22Rv1 (cell line): Measurements from ENCODE around the gene TOE1.
"Not testable (repeated sequence)": the region's sequence is repeated elsewhere in the genome, so short reads cannot be mapped to it uniquely, and the experiment has no call there.

Experiments
- H3K27ac ChIP-seq: fragments of 450-650 bp; 2 replicates; pipeline ENCODE4 v1.5.1; 2017
- ZFX ChIP-seq: fragments of 450-650 bp; IDR thresholded peaks from 2 replicates; pipeline ENCODE4 v1.6.1; 2017; ENCODE audit warnings: antibody characterized with exemption, borderline replicate concordance
- TF ChIP-seq, protein P1 (sequence below): fragments of 450-650 bp; IDR thresholded peaks from 2 replicates; pipeline ENCODE4 v1.5.1; 2017; ENCODE audit warnings: mild to moderate bottlenecking

TOE1 gene

GRCh38 chr1:45339789-45340558, at the start of gene TOE1, which contains the start of gene MUTYH:
TOE1 (plus strand) TSS chr1:45340170; CDS start chr1:45340253, 83 bp downstream.
MUTYH (minus strand) TSS chr1:45340440; CDS start chr1:45334505, 5,935 bp downstream.
- TF ChIP-seq, protein P1, sequence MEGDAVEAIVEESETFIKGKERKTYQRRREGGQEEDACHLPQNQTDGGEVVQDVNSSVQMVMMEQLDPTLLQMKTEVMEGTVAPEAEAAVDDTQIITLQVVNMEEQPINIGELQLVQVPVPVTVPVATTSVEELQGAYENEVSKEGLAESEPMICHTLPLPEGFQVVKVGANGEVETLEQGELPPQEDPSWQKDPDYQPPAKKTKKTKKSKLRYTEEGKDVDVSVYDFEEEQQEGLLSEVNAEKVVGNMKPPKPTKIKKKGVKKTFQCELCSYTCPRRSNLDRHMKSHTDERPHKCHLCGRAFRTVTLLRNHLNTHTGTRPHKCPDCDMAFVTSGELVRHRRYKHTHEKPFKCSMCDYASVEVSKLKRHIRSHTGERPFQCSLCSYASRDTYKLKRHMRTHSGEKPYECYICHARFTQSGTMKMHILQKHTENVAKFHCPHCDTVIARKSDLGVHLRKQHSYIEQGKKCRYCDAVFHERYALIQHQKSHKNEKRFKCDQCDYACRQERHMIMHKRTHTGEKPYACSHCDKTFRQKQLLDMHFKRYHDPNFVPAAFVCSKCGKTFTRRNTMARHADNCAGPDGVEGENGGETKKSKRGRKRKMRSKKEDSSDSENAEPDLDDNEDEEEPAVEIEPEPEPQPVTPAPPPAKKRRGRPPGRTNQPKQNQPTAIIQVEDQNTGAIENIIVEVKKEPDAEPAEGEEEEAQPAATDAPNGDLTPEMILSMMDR, result no peak
- TF ChIP-seq ZFX, result no peak
- peak within 1 kb of the TSS; percentile 98 for H3K27ac ChIP-seq

DNA sequence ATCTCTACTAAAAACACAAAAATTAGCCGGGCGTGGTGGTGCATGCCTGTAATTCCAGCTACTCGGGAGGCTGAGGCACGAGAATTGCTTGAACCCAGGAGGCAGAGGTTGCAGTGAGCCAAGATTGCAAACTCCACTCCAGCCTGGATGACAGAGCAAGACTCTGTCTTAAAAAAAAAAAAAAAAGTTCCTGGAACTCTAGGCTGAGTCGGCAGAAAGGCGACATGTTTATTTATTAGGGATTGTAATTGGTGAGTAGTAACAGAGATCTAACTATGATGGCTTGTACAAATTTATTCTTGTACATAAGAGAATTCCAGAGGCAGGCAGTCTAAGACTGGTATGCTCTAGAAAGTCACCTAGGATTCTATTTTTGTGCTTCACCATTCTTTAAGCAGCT, 49.0 kb upstream of the TOE1 start:
- H3K27ac ChIP-seq, result not testable (repeated sequence)

DNA sequence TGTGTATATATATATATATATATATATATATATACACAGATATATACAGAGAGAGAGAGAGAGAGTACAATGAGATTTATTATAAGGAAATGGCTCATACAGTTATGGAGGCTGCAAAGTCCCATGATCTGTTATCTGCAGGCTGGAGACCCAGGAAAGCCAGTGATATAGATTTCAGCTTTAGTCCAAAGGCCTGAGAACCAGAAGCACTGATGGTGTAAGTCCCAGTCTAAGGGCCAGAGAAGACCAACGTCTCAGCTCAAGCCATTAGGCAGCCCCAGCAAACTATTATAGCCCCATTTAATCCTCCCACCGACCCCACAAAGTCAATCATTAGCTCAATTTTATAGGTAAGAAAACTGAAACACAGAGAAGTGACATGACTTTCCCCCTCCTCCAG, 48.3 kb upstream of the TOE1 start:
- no peak for TF ChIP-seq ZFX
- TF ChIP-seq, protein P1, result no peak
- H3K27ac ChIP-seq, result no peak overlapping the region

DNA sequence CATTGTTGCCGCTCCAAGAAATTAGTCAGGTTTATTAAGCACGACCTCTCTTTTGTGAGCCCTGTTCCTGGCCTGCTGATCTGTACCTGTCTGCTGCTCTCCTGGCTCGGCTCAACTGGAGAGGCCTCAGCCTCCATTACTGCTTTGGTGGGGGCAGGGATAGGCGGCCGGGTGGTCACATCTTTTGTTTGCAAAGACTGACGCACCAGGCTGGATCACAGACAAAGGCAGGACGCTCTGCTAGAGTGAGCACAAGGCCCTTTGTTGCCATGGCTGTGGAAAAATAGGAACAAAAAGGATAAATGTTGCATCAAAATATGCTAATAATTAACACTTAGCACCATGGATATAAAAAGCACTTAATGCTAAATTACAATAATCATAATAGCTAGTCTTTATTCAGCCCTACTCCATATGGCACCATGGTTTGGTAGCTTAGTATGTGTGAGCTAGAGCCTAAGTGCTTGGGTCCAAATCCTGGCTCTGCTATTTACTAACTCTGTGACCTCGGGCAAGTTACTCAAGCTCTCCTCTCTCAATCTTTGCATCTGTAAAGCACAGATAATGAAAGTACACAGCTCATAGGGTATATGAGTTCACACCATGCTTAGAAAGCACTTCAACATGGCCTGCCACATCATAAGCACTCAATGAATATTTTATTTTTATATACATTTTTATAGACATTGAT, 42.2 kb upstream of the TOE1 start:
- TF ChIP-seq, protein P1, result no peak
- no peak for TF ChIP-seq ZFX
- no peak overlapping the region for H3K27ac ChIP-seq

GRCh38 chr1:45299296-45299695, 40.7 kb upstream of the TOE1 start:
- H3K27ac ChIP-seq, result no peak overlapping the region

DNA sequence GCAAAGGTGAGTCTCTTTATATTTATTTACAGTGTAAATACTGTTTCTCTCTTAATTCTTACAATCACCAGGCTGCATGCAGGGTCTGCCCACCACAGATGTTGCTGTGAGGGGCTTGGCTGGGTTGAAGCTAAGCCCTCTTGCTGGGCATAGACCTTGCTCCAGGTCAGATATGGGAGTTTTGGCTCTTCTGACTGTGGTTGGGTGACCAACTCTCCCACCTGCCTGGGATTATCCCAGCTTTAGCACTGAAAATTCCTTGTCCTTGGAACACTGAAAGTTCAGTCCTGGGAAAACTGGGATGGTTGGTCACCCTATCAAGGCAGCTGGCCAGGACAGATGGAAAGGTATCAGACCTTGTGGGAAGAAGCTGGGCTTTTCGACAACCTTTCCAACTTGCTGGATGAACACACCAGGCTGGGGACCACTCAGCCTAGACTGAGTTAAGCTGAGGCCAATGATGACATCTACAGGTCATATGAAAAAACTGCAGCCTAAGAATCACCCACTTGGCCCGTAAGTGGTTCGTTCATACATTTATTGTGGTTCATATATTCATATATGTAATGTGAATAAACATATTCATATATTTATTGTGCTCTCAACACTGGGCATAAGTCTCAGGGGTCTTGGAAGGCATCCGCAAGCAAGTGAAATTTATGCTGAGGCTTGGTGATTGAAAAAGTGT, 39.8 kb upstream of the TOE1 start:
- H3K27ac ChIP-seq, result no peak overlapping the region
- TF ChIP-seq, protein P1, result peak; percentile 85
- TF ChIP-seq ZFX, result no peak

More at GRCh38 chr1:45299296-45299695, 40.7 kb upstream of the TOE1 start:
- TF ChIP-seq ZFX, result no peak
- TF ChIP-seq, protein P1, result no peak

DNA sequence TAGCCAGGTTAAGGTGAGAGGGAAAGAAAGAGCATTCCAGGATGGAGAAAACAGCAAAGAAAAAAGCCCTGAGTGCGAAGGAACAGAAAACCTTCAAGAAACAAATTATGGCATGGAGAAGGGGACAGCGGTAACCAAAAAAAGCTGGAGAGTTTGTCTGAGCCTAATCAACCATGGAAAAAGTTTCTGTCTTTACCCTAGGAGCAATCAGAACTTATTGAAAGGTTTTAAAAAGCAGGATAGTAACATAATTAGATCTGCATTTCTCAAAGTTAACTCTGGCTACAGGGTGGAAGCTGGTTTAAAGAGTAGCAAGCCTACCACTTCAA, 39.3 kb upstream of the TOE1 start:
- no peak for TF ChIP-seq ZFX
- TF ChIP-seq, protein P1, result no peak

More for the DNA sequence above, 39.3 kb upstream of the TOE1 start:
- H3K27ac ChIP-seq, result no peak overlapping the region
